Stimulated activated CD4-positive, alpha-beta T cell treated with anti-CD3 and anti-CD28 coated beads, TNF-alpha, amount 100 ng/mL, for 48 hours (primary cell): ENCODE results near the gene U2SURP.
"Not testable (repeated sequence)": the region's sequence is repeated elsewhere in the genome, so short reads cannot be mapped to it uniquely, and the experiment has no call there.

Experiments
- DNase-seq, 3 donors: peaks; one replicate each; pipeline ENCODE4 v3.0.0-alpha.2; 2020; ENCODE audit warnings: low read depth in 3 of 3

The U2SURP gene

DNA sequence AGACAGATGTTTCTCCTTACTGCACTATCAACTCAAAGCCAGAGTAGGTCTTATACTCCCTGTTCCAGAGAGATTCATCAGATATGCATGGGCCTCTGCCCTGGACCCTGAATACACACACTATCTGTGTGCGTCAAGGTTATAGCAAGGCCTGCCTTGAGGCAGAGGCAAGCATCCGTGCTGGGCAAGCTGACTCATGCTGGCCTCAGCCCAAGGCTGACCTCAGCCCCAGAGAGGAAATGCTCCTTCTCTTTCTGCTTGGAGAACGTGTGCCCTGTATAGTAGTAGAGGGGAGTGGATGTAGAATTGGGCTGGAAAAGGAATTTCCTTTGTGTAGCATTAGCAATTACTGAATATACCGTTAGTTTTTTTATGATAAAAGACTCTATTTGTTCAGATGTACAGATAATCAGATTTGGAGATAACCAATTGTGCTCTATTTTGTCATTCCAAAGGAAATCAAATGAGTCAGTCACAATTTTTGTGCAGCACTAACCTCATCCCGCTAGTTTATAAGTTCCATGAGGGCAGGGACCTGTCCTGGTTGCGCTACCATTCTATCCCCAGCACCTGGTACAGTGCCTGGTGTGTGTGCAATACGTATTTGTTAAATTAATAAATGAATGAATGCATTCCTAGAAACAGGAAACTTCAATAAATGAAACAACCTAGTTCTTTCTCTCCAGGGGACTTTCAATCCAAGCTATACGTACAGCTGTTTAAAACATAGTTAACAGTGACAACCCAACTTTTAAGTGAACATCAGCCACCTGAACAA lies 24.6 kb upstream of the U2SURP start:
- DNase-seq = no peak

DNA sequence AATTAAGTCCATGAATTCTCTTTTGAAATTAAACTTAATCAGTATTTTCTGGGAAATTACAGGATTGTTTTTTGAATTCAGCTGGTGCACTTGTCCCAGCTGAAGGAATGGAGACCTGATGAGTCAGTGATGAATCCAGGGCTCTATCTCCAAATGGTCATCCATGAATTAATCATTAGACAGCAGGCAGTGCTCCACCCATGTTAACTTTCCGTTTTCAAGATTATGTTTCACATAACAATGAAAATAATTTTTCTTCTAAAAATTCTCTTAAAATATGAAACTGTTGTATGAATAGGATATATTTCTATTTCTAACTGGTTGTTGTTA lies 24.0 kb upstream of the U2SURP start:
- no peak for DNase-seq

DNA sequence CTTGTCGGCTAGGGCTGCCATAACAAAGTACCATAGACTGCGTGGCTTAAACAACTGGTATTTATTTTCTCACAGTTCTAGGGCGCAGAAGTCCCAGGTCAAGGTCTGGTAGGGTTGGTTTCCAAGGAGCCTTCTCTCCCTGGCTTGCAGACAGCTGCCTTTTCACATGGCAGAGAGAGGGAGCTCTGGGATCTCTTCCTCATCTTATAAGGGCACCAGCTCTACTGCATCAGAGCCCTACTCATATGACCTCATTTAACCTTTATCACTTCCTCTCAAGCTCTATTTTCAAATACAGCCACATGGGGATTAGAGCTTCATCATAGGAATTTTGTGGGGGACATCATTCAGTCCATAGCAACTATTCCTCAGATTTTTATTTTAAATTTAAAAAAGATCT lies 20.3 kb upstream of the U2SURP start:
- DNase-seq = no peak

DNA sequence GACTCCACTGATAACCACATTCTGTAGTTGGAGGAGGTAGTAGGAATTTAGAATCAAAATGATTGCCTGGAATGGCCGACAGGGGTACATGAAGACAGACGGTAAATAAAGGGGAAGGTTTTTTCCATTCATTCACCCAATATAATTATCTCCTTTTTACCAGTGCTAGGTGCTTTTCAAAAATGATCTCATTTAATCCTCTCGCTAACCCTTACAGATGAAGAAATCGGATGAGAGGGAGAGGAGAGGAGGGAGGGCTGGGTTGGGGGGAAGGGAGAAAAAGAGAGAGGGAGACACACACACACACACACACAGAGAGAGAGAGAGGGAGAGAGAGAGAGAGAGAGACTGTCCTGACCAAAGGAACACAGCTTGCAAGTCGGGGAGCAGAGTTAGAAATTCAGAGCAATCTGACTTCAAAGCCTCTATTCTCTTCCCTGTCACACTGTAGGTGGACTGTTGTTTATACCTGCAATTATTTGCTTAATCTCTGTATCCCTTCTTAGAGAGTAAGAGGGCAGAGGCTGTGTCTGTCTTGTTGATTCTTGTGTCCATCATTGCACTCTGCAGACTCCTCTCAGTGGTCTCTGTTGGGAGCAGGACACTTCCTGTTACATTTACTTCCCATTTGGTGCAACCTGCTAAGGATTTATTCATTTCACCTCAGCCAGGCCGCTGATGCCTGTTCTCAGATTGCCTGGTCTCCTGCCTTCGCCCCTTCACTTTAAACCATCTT lies 19.2 kb upstream of the U2SURP start:
- DNase-seq = no peak

DNA sequence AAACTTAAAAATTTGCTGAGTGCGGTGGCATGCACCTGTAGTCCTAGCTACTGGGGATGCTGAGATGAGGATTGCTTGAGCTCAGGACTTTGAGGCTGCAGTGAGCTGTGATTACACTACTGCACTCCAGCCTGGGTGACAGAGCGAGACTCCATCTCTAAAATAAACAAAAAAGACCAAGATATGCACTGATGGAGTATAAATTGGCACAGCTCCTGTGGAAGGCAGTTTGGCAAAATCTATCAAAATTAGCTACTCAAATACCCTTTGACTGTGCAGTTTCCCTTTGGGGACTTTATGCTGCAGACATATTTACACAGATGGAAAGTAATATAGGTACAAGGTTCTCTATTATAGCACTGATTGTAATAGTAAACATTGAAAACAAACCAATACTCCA lies 18.1 kb upstream of the U2SURP start:
- no peak for DNase-seq

DNA sequence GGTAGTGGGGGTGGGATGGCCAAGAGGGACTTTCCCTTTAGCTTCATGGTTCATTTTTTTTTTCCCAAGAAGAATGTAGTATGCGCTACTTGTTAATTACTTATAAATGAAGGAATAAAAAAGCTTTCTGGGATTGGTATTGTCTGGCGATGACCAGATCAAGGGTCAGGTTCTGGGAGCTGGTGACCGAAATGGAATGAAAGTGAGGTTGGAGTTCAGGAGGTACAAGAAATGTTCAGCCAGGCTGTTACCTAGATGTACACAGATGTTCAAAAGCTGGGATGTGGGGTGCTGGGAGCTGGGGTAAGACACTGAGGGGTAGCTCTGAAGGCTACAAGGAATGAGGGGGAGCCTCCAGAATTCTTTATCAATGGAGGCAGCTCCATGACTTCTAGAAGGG lies 17.1 kb upstream of the U2SURP start:
- DNase-seq = no peak

DNA sequence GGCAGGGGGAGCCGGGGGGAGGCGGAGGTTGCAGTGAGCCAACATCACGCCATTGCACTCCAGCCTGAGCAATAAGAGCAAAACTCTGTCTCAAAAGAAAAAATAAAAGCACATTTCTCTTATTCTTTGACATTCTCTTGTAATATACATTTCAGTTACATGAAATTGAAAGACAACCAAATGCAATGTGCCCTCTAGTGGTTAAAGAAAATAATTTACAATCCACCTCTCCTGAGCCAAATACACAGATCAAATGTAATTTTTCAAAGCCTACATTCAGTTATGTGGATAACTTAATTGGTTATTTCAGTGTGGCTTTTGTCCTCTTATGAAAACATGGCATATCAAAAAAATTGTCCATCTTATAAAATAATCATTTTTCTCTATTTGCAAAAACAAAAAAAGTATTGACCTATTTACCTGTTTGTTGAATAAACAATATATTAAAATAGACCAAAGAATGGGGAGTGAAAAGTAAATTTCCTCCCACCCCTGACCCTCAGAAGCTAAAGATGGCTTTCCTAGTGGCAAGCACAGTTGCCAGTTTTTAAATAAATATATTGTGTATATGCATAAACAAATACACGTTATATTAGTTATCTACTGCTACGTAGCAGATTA lies 14.2 kb upstream of the U2SURP start:
- no peak for DNase-seq

DNA sequence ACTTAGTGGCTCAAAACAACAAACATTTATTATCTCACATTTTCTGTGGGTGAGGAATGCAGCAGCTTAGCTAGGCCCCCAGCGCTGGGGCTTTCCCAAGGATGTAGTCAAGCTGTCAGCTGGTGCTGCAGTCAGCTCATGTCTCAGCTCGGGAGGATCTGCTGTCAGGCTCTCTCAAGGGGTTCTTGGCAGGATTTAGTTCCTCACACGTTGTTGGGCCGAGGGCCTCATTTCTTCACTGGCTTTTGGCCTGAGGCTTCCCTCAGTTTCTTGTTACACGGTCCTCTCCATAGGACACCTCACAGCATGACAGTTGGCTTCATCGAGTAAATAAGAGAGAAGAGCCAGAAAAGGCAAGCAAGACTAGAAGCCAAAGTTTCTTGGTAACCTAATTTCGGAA lies 13.7 kb upstream of the U2SURP start:
- DNase-seq = no peak

DNA sequence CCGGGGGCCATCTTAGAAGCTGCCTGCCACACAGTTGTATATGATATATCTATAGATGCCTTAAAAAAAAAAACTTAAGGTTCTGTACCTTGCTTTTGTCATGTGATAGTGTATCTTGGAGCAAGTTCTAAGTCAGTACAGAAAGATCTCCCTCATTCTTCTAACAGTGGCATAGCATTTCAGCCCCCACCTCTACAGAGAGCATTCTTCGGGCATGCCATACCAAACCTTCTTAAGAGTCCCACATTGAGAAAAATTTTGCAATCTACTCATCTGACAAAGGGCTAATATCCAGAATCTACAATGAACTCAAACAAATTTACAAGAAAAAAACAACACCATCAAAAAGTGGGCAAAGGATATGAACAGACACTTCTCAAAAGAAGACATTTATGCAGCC lies 13.1 kb upstream of the U2SURP start:
- not testable (repeated sequence) for DNase-seq

DNA sequence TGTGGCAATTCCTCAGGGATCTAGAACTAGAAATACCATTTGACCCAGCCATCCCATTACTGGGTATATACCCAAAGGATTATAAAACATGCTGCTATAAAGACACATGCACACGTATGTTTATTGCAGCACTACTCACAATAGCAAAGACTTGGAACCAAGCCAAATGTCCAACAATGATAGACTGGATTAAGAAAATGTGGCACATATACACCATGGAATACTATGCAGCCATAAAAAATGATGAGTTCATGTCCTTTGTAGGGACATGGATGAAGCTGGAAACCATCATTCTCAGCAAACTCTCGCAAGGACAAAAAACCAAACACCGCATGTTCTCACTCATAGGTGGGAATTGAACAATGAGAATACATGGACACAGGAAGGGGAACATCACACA lies 12.5 kb upstream of the U2SURP start:
- DNase-seq = not testable (repeated sequence)

DNA sequence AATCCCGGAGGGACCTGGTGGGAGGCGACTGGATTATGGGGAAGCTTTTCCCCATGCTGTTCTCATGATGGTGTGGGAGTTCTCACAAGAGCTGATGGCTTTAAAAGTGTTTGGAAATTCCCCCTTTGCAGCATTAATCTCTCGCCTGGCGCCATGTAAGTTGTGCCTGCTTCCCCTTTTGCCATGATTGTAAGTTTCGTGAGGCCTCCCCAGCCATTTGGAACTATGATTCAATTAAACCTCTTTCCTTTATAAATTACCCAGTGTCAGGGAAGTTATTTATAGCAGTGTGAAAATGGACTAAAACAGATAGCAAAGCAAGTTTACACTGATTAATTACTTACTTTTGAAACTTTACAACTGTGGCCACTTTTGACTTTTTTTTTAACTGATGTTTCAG lies 10.6 kb upstream of the U2SURP start:
- no peak for DNase-seq

DNA sequence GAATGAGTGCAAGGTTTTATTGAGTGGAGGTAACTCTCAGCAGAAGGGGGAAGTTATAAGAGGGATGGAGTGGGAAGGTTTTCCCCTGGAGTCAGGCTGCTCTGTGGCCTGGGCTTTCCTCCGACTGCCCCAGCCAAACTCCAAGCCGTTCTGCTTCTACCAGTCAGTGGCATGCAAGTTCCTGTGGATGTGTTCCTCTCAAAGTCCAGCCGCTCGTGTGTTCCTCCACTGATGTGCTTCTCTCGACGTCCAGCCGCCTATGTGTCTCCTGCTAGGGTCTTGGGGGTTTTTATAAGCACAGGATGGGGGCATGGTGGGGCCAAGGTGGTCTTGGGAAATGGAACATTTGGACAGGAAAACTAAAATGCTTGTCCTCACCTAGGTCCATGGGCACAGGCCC lies 9.0 kb upstream of the U2SURP start:
- DNase-seq = no peak

DNA sequence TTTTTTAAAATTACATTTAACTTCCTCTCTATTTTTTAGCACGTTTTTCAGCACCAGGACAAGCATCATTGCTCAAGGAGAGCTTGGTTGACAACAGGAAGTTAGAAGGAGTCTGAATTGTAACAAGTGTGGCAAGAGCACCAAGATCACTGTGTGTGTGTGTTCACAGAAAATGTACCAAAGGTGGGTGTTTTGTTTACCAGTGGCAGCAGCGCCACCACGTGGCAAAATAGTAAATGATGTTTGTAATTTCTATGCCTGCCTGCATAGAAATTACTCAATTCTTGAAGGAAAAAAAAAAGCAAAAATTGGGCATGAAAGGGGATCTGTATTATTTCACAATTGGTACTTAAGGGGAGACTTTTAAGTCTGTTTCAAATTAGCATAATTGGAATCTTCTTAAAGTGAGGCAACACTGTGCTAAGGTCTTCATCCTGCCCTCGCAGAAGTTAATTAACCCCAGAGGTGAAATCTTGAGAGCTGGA lies 7.4 kb upstream of the U2SURP start:
- peak; percentile 24 to 38 (median 26) for DNase-seq

DNA sequence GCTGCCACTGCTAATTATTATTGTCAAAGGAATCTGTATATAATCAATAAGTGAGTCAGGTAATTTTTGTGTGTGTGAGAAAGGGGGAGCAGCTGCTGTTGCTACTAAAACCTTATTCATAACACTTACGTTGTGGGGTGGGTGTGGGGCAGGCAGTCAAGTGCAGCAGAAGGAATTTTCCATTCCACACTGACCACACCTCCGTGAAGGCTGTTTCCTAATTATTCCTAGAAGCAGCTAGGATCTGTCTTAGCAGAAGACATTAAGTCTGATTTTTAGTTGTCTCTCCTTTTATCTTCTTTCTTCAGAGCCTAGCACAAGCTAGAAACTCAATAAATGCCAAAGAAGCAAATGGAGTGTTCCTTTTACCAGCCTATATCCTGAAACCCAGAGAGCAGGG lies 4.0 kb upstream of the U2SURP start:
- DNase-seq = no peak

DNA sequence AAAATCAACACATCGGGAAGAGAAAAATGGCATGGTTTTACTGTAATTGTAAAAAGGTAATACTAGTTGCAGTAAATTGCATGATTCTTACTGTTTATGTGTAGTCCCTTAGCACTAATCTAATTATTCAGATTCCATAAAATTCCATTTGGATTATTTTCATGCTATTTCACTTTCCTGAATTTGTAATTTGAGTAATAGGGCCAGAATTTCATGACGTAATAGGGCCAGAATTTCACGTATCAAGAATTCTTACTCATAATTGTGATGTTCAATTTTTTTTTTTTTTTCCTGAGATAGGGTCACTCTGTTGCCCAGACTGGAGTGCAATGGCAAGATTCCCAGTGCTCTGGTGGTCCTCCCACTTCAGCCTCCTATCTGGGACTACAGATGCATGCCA lies 2.9 kb upstream of the U2SURP start:
- no peak for DNase-seq

DNA sequence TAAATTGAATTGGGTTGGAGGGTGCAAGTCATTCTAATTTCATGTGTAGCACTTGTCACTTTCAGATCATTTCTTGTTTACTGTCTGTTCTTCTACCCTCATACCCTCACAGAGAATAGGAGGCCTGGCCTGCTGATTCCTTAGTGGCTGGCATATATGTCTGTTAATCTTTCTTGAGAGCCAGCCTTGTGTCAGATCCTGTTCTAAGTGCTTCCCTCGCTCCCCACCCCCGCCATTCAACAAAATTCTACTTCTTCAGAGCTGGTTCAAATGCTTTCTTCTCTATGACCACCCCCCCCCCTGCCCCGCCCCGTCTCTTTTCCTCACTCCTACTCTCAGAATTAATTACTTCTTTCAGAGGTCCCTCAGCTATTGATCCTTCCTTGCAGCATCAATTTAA lies 1.5 kb upstream of the U2SURP start:
- DNase-seq = no peak

DNA sequence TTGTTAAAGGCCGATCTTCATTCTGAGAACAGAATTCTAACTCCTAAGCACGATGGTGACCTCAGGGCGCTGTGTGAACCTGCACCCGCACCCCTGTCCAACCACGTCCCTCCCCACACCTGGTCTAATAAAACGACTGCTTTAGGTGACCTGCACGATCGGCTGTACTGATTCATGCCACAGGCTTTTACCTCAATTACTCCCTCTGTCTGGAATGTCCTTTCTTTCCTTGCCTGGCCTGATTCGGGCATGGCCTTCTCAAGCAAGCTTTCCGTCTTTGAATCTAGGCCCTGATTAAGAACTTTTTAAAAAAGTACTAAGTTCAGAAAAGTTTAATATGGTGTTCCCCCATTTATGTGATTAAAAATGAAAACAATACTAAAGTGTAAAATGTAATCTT lies 842 bp upstream of the U2SURP start:
- no peak for DNase-seq

DNA sequence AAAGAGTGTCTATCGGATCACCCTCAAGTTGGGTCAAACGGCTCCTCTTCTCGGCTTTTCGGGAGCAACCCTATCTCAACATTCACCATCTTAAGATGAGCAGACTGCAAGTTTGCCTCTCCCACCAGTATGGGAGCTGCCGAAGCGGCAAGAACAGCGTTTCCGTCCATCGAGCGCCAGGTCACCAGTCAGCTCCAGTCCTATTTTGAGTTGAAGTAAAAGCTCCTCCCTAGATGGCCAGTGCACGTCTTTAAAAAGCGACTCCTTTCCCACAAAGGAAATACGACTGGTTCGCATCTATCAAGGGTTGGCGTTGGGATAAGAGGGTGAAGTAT lies 369 bp upstream of the U2SURP start:
- DNase-seq = peak in 1 of 3 donors; percentile 43

DNA sequence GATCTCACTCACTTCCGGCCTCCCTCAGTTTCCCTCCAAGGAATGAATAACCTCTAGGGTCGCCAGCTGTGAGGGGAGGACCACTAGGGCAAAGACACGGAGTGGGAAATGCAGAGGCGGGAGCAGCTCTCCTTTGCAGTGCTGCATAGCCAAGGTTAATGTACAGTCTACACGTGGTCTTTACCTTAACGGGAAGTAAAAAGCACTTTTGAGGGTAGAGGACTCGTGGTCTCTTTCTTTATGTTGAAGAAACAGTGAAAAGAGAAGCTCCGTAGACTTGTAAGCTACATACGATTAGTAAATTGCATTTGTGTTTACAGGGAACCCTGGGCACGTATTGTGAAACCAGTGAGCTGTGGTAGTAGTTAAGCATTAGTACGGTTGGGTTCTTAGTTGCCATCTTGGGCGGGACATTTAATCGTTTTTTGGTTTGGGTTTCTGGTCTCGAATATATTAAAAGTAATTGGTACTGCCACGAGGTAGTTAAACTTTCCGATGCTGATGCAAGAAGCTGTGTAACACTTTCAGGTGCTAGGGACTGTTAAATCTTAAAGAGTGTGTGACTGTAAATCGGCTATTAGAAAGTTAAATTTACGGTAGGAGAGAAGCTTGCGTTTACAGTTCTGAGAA lies 828 bp downstream of the U2SURP start:
- DNase-seq = peak in 1 of 3 donors; percentile 19

DNA sequence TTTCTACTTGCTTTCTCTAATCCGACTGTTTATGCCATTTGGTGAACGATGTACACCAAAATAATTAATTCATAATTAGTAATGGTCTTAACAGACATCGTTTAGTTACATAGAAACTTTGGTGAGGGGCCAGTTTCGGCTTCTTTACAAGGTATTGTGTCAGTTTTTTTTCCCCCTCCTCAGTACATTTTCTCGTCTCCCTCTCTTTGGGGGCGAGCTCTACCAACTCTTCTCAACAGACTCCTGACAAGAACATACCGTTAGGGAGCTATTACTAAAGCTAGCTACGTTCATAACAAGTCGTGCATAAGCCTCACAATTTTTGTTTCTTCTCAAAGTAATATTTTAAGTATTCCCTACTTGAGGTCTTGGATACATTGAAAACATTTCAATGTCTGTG lies 1.4 kb downstream of the U2SURP start:
- no peak for DNase-seq

DNA sequence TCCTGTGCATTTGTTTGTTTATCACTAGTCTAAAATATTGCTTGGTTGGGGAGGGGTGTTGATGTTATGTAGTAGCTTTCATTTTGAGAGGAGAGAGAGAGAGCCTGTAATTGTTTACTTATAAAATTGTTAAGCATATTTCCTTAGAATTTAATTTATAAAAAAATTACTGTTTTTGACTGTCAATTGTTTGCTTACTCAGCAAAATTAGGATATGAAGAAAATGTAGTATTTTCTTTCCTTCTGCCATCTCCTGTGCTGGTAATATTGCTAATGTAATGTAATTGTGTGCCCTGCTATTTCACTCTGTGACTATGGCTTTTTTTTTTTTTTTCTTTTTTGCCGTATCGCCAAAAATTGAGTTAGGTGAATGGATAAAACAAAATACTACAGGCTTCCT lies 3.5 kb downstream of the U2SURP start:
- DNase-seq = no peak

DNA sequence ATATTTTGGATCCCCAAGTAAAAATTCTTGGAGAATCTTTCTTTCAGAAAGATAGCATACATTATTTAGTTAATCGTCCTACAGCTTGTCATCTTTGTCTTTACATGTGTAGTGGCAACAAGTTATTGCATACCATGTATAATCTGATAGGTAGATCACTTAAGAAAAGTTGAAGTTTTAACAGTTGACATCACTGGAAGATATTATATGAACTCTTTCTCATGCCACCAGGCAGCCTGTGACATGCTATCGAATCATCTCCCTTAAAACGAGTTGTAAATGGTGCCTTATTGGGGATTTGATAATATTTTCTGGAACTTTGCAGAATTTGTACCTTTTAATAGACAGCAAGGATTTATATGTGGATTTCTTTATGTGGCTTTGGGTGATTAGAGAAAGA lies 8.7 kb downstream of the U2SURP start:
- DNase-seq = no peak

DNA sequence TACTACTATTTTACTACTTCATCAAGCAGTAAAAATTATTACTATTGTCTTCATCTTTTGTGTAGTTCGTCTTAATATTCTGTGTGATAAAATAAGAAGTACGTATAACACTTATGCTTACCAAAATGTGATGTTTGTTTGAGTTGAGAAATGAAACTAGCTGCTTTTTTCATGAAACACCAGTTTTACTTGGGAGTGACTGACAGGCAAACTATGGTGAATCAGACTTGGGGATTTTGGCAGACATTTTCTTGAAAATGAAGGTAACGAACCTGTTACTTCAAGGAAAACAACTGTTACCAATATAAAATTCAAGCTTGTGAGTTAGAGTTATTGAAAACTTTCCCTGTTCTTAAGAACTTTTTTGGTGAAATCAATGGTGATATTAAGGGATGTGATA lies 10.3 kb downstream of the U2SURP start:
- no peak for DNase-seq
